Activated B cell treated with CpG ODN at 0.5 μM for 24 hours (primary cell): ENCODE measurements around the gene SMIM38. TPM values are rescaled to one million over a fixed set of nuclear protein-coding genes. Genes with fewer than 3 reads are reported as not detected.

Experiments
- ATAC-seq: fragments of 200-7000 bp; cut with Tn5 transposase; one replicate; pipeline ENCODE4 v1.10.0; 2021; ENCODE audit warnings: low read depth, mild to moderate bottlenecking, moderate library complexity
- CTCF ChIA-PET: fragments of 350-600 bp; sonication (Branson Sonifier 250); formaldehyde crosslinking; loops from one replicate; lab custom pipeline; 2021; ENCODE audit warnings: antibody characterized with exemption; lab: Charles Lee
- POLR2A ChIA-PET: fragments of 350-600 bp; sonication (Branson Sonifier 250); formaldehyde crosslinking; loops from one replicate; lab custom pipeline; 2021; ENCODE audit warnings: antibody characterized with exemption; lab: Charles Lee
- DNase-seq: peaks from one replicate; pipeline ENCODE4 v3.0.0; 2022
- H3K27ac Mint-ChIP-seq: one replicate; pipeline ENCODE4 v1.8.0; 2020; ENCODE audit warnings: mixed read lengths
- H3K27me3 Mint-ChIP-seq: one replicate; pipeline ENCODE4 v1.8.0; 2021; ENCODE audit warnings: mixed read lengths
- H3K36me3 Mint-ChIP-seq: one replicate; pipeline ENCODE4 v1.8.0; 2021; ENCODE audit warnings: low read depth, mixed read lengths
- H3K4me1 Mint-ChIP-seq: one replicate; pipeline ENCODE4 v1.8.0; 2021; ENCODE audit warnings: mixed read lengths
- H3K4me3 Mint-ChIP-seq: one replicate; pipeline ENCODE4 v1.8.0; 2020; ENCODE audit warnings: mild to moderate bottlenecking, mixed read lengths
- H3K9me3 Mint-ChIP-seq: one replicate; pipeline ENCODE4 v1.8.0; 2020; ENCODE audit warnings: mixed read lengths
- CTCF ChIP-seq: fragments of 200-600 bp; IDR thresholded peaks from one replicate; pipeline ENCODE4 v1.8.0; 2022; ENCODE audit warnings: antibody characterized with exemption, mild to moderate bottlenecking
- intact Hi-C: fragments of 100-400 bp; cut with micrococcal nuclease; formaldehyde crosslinking; loops from one replicate; pipeline ENCODE4 v1.15.1; 2024
- total RNA-seq: library from RNA; stranded (reverse); gene quantifications from 2 replicates; pipeline ENCODE4 v1.2.3, GENCODE V29; 2022

Gene SMIM38
- total RNA-seq, 1 donor from 2014 or later = 2.7 TPM

DNA sequence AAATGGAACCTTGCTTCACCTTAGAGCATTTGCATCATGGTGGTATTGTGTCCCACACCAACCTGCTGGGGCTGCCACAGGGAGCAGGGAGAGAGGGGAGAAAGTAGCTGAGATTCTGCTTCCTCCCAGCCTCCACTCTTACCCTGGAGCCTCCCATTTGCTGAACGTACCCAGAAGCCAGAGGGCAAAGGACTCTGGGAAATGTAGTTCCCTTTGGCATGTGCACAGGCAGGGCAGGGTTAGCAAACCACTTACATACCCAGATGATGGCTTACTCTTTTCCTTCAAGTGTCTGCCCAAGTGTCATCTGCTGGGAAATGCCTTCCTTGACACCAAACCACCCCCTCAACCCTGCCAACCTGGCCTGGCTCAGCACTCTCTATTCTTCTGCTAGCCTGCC is 16.9 kb downstream of the SMIM38 start:
- TF ChIP-seq CTCF = no peak

DNA sequence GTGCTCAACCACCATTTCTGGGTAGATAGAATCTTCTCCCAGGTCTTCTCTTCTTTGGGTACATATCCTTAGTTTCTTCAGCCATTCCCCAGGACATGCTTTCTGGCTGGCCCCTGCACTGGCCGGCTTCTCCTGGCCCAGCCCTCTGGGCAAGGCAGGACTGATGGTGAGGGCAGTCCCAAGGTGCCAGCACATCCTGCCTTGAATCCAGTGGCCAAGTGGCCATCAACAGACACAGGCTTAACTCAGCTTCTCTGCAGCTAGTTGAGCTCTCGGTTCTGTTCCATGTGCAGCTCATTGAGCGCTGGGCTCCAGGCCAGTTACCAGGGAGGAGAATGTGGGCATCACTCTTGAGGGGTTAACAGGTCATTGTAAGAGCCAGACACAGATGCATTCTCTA is 17.6 kb downstream of the SMIM38 start:
- POLR2A ChIA-PET = no interaction called here
- intact Hi-C loops = no loop called here
- H3K27me3 Mint-ChIP-seq = no peaks in the 10 kb centered on the region
- CTCF ChIA-PET = no interaction called here
- no peaks in the 10 kb centered on the region for H3K36me3 Mint-ChIP-seq
- no peak overlapping the region for H3K4me3 Mint-ChIP-seq
- ATAC-seq (no peak), DNase-seq (no peak)
- peaks cover 4% of the 10 kb centered on the region for H3K4me1 Mint-ChIP-seq
- H3K27ac Mint-ChIP-seq = no peak overlapping the region
- H3K9me3 Mint-ChIP-seq = peaks cover 5% of the 10 kb centered on the region
- no peak for TF ChIP-seq CTCF

More for the DNA sequence above, 16.9 kb downstream of the SMIM38 start:
- ChIA-PET POLR2A (no interaction called here), CTCF (no interaction called here)
- peaks cover 4% of the 10 kb centered on the region for H3K4me1 Mint-ChIP-seq
- no peak overlapping the region for H3K4me3 Mint-ChIP-seq
- no peak overlapping the region for H3K27ac Mint-ChIP-seq
- intact Hi-C loops = no loop called here
- DNase-seq (no peak), ATAC-seq (peak; percentile 28)
- H3K9me3 Mint-ChIP-seq = peaks cover 5% of the 10 kb centered on the region
- no peaks in the 10 kb centered on the region for H3K36me3 Mint-ChIP-seq
- H3K27me3 Mint-ChIP-seq = no peaks in the 10 kb centered on the region

DNA sequence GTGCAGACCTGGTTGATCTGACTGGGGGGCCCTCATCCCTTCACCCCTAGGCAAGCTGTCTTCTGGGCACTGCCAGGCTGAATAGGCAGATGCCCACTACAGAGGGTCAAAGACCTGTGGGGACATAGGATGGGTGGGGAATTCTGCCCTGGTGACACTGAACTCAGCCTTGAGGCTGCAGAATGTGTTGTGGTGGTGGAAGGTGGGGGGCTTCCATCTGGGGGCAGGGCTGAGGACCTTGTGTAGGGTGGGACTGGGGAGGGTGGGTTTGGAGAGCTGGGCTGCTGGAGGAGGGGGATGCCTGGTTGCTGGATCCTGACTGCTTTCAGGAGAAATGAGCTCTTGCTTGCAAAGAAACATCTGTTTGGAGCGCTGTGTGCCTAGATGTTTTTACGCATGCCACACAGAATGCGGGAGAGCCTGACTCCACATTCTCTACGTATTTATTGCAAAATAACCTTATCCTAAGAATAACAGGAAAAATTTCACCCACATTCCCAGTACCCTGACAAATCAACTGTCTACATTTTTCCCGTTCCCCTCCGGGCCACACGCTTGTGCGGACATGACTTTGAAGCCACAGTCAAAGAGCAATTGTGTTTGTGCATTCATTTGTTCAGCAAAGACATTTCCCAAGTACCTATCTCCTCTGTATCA is 18.3 kb downstream of the SMIM38 start:
- Mint-ChIP-seq H3K4me1 (peaks cover 4% of the 10 kb centered on the region), H3K27me3 (no peaks in the 10 kb centered on the region), H3K36me3 (no peaks in the 10 kb centered on the region), H3K4me3 (no peak overlapping the region), H3K9me3 (peaks cover 5% of the 10 kb centered on the region), H3K27ac (no peak overlapping the region)
- ChIA-PET POLR2A (interaction anchor here (0.5 kb wide), 1 partner anchor 900 kb away, joined by 4 read pairs; no protein-coding TSS in a partner anchor), CTCF (no interaction called here)
- no peak for ATAC-seq
- no peak for TF ChIP-seq CTCF
- intact Hi-C loops = no loop called here
- no peak for DNase-seq

- TF ChIP-seq CTCF = no peak
- intact Hi-C loops = no loop called here
- DNase-seq = no peak
- ChIA-PET POLR2A (no interaction called here), CTCF (no interaction called here)
- Mint-ChIP-seq H3K9me3 (peaks cover 5% of the 10 kb centered on the region), H3K4me3 (no peak overlapping the region), H3K27me3 (peaks cover 5% of the 10 kb centered on the region), H3K4me1 (peaks cover 4% of the 10 kb centered on the region), H3K36me3 (no peaks in the 10 kb centered on the region), H3K27ac (no peak overlapping the region)
- no peak for ATAC-seq
These were observed 19.1 kb downstream of the SMIM38 start for GRCh38 chr11:69174841-69175240.

DNA sequence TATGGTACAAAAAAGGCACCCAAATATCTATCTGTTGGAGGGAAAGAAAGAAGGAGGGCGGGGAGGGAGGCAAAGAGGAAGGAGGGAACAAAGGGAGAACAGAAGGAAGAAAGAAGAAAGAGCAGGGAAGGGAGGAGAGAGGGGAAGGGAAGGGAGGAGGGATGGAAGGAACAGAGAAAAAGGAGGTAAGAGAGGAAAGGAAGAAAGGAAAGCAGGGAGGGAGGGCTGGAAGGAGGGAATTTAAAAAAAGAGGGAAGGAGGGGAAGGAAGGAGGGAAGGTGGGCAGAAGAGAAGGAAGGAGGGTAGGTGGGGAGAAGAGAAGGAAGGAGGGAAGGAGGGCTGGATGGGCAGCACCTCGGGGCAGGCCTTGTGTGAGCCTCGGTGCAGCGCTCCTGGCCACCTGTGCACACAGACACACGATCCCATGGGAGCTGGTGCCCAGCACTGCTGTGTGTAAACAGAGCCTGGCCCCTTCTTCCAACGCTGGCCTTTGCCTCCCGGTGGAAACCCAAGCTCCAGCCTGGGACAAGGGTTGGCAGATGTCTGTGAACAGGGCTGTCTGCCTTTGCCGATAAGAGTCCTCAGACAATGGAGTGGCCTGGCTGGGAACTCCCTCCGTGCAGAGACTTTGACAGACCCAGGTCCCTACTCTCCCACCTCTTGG is 23.2 kb downstream of the SMIM38 start:
- Mint-ChIP-seq H3K9me3 (peaks cover 5% of the 10 kb centered on the region), H3K27ac (no peak overlapping the region), H3K4me1 (no peaks in the 10 kb centered on the region), H3K4me3 (no peak overlapping the region), H3K36me3 (no peaks in the 10 kb centered on the region), H3K27me3 (peaks cover 9% of the 10 kb centered on the region)
- ATAC-seq = no peak
- no peak for DNase-seq
- ChIA-PET POLR2A (no interaction called here), CTCF (no interaction called here)
- TF ChIP-seq CTCF = no peak
- intact Hi-C loops = no loop called here
